HepG2 (cell line): Measurements from ENCODE around the gene ETFA. TPM values are rescaled to one million over a fixed set of nuclear protein-coding genes. Genes with fewer than 3 reads are reported as not detected.

ENCODE experiments used
- ASH2L ChIP-seq: fragments of 300-600, 200-600 bp; sonication (generic); IDR thresholded peaks from 2 replicates; pipeline ENCODE4 v1.7.0; 2017; ENCODE audit warnings: low read depth, mild to moderate bottlenecking, moderate library complexity, mixed read lengths, low read length; ENCODE audit not compliant: insufficient read length
- BCL6 ChIP-seq: IDR thresholded peaks from 2 replicates; pipeline ENCODE4 v1.6.1; 2016; ENCODE audit warnings: missing genetic modification reagents, missing compliant biosample characterization
- ERF ChIP-seq: IDR thresholded peaks from 2 replicates; pipeline ENCODE4 v1.6.1; 2018; ENCODE audit warnings: missing biosample characterization, missing genetic modification reagents
- FOXA1 ChIP-seq, 2 experiments: fragments of 450-650 bp in 1 of 2; sonication (generic) in 1 of 2; formaldehyde crosslinking in 1 of 2; IDR thresholded peaks; 2 replicates each; pipeline versions ENCODE4 v1.4.0 to v1.6.1; 2016 to 2020; ENCODE audit warnings: missing genetic modification reagents in 1 of 2
- FOXK1 ChIP-seq: sonication (generic); formaldehyde crosslinking; IDR thresholded peaks from 2 replicates; pipeline ENCODE4 v1.4.0; 2020; ENCODE audit warnings: low read depth, missing genetic modification reagents, borderline replicate concordance
- GTF2F1 ChIP-seq: fragments of 150-350 bp; IDR thresholded peaks from 2 replicates; pipeline ENCODE4 v1.6.1; 2014; ENCODE audit warnings: low read length
- HES4 ChIP-seq: sonication (generic); formaldehyde crosslinking; IDR thresholded peaks from 2 replicates; pipeline ENCODE4 v1.9.0; 2021; ENCODE audit warnings: mild to moderate bottlenecking, missing genetic modification reagents, borderline replicate concordance
- MEF2D ChIP-seq: sonication (generic); formaldehyde crosslinking; IDR thresholded peaks from 2 replicates; pipeline ENCODE4 v1.5.1; 2020; ENCODE audit warnings: mild to moderate bottlenecking, missing genetic modification reagents
- MEIS1 ChIP-seq: sonication (generic); formaldehyde crosslinking; IDR thresholded peaks from 2 replicates; pipeline ENCODE4 v1.9.0; 2021; ENCODE audit warnings: mild to moderate bottlenecking, missing genetic modification reagents, moderate library complexity, borderline replicate concordance
- NFIB ChIP-seq: sonication (generic); formaldehyde crosslinking; IDR thresholded peaks from 2 replicates; pipeline ENCODE4 v1.9.0; 2021; ENCODE audit warnings: missing genetic modification reagents, mild to moderate bottlenecking, borderline replicate concordance
- NR2F1 ChIP-seq, 2 experiments: fragments of 450-650 bp in 1 of 2; formaldehyde crosslinking in 1 of 2; IDR thresholded peaks; 2 replicates each; pipeline versions ENCODE4 v1.5.0 to v1.6.1; 2016 to 2020; ENCODE audit warnings: mild to moderate bottlenecking in 1 of 2, missing compliant biosample characterization in 1 of 2, missing genetic modification reagents in 1 of 2, moderate library complexity in 1 of 2
- RXRA ChIP-seq: sonication (generic); formaldehyde crosslinking; IDR thresholded peaks from 2 replicates; pipeline ENCODE4 v1.5.1; 2020; ENCODE audit warnings: missing genetic modification reagents
- SMAD3 ChIP-seq: sonication (generic); formaldehyde crosslinking; IDR thresholded peaks from 2 replicates; pipeline ENCODE4 v1.4.0; 2020; ENCODE audit warnings: missing genetic modification reagents
- ZFP37 ChIP-seq: sonication (generic); formaldehyde crosslinking; IDR thresholded peaks from 2 replicates; pipeline ENCODE4 v1.4.0; 2020; ENCODE audit warnings: missing genetic modification reagents, borderline replicate concordance
- ZNF3 ChIP-seq: IDR thresholded peaks from 2 replicates; pipeline ENCODE4 v1.7.0; 2017; ENCODE audit warnings: inconsistent platforms
- ZNF543 ChIP-seq: sonication (generic); formaldehyde crosslinking; IDR thresholded peaks from 2 replicates; pipeline ENCODE4 v1.4.0; 2020; ENCODE audit warnings: mild to moderate bottlenecking, missing genetic modification reagents
- ZNF883 ChIP-seq: sonication (generic); formaldehyde crosslinking; IDR thresholded peaks from 2 replicates; pipeline ENCODE4 v1.5.1; 2020; ENCODE audit warnings: mild to moderate bottlenecking, missing genetic modification reagents; ENCODE audit errors: not compliant biosample characterization
- polyA plus RNA-seq, 8 experiments: library from polyadenylated mRNA; depleted of rRNA in 3 of 8; stranded (reverse) in 7 of 8; unstranded in 1 of 8; fragments of >200 nt; fragmentation: Illumina TruSeq in 4 of 8; extraction: Trizol in 4 of 8; gene quantifications; 2 replicates each; pipeline versions ENCODE4 v1.2.1 to v1.2.3, GENCODE V29; 2011 to 2016; ENCODE audit warnings: low read depth in 4 of 8, missing spikeins in 1 of 8, mixed read lengths in 1 of 8; ENCODE audit not compliant: insufficient read depth in 1 of 8
- total RNA-seq, 5 experiments: library from RNA; depleted of rRNA; stranded (reverse); fragments of >200 nt; fragmentation: Illumina TruSeq; extraction: Trizol; gene quantifications; 2 replicates each; pipeline ENCODE4 v1.2.3, GENCODE V29; 2016; ENCODE audit warnings: low read depth in 1 of 5
- TF ChIP-seq, protein P1 (sequence below): sonication (generic); formaldehyde crosslinking; conservative IDR thresholded peaks from 2 replicates; pipeline ENCODE4 v1.4.0; 2020; ENCODE audit warnings: missing genetic modification reagents
- TF ChIP-seq, protein P2 (sequence below): sonication (generic); formaldehyde crosslinking; IDR thresholded peaks from 2 replicates; pipeline ENCODE4 v1.8.0; 2022; ENCODE audit warnings: mild to moderate bottlenecking, missing genetic modification reagents, moderate library complexity
- TF ChIP-seq, protein P3 (sequence below): sonication (generic); formaldehyde crosslinking; IDR thresholded peaks from 2 replicates; pipeline ENCODE4 v1.5.0; 2020; ENCODE audit warnings: missing genetic modification reagents
- TF ChIP-seq, protein P4 (sequence below): sonication (generic); formaldehyde crosslinking; IDR thresholded peaks from 2 replicates; pipeline ENCODE4 v1.4.0; 2020; ENCODE audit warnings: mild to moderate bottlenecking, low read depth, missing genetic modification reagents

Gene ETFA
- total and polyA plus RNA-seq, 2 of the 13 experiments (the other 11 are each of a cell fraction or from before 2014, with no cell fraction given): 291 to 396 TPM

DNA sequence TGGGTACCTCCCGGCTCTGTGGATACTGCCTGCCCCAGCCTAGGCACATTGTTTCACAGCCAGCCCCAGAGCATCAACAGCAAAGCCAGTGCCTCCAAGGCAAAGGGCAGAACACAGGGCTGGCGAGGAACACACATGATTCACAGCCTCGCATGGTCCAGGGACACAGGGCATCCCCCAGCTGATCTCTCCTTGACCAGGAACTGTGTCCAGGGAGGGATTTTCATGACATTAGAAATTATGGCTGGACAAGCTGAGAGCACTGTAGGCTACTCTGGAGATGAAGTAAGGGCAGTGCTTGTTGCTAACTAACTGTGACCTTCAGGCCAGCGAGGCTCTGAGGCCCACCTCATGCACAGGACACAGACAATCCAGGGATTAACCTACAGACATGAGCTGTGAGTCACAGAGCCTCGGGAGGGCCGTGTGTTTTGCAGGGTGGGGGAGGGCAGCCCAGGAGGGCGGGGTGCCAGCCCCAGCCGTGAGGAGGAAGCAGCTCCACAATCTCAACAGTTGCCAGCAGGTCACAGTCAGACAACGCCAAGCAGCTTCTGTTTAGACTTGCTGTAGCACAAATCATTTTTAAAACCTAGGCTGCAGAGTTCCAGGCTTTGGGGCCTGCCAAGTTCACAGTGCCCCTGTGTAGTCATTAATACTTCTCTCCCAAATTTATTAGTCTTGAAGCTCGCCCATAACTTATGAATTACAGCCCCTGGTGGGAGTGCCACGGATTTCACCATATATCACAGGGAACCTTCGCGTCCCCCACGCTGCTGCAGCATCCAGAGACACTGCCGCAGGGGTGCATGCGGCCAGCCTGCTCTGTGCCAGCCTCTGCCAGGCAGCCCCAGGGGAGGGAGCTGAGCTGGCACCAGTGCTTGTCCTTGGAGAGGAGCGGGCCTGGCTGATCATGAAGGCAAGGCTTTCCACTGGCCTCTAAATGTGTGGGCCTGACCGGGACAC, 114.7 kb downstream of the ETFA start (continued):
- TF ChIP-seq, protein P1, sequence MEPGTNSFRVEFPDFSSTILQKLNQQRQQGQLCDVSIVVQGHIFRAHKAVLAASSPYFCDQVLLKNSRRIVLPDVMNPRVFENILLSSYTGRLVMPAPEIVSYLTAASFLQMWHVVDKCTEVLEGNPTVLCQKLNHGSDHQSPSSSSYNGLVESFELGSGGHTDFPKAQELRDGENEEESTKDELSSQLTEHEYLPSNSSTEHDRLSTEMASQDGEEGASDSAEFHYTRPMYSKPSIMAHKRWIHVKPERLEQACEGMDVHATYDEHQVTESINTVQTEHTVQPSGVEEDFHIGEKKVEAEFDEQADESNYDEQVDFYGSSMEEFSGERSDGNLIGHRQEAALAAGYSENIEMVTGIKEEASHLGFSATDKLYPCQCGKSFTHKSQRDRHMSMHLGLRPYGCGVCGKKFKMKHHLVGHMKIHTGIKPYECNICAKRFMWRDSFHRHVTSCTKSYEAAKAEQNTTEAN (CRISPR knock-in tag): peak; percentile 72; the same call in 1 of the 2 replicates
- peak; percentile 69; the same call in 1 of the 2 replicates for TF ChIP-seq ZFP37 (CRISPR knock-in tag)
- peak; percentile 14 for TF ChIP-seq ZNF883 (CRISPR knock-in tag)
- peak; percentile 93 for TF ChIP-seq ZNF3 (CRISPR knock-in tag)
- TF ChIP-seq, protein P2, sequence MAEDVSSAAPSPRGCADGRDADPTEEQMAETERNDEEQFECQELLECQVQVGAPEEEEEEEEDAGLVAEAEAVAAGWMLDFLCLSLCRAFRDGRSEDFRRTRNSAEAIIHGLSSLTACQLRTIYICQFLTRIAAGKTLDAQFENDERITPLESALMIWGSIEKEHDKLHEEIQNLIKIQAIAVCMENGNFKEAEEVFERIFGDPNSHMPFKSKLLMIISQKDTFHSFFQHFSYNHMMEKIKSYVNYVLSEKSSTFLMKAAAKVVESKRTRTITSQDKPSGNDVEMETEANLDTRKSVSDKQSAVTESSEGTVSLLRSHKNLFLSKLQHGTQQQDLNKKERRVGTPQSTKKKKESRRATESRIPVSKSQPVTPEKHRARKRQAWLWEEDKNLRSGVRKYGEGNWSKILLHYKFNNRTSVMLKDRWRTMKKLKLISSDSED (CRISPR knock-in tag): no peak
- peak; percentile 32 for TF ChIP-seq ASH2L
- peak; percentile 53; the same call in 1 of the 2 replicates for TF ChIP-seq FOXK1 (CRISPR knock-in tag)
- TF ChIP-seq BCL6 (CRISPR knock-in tag): peak; percentile 49; the same call in 1 of the 2 replicates
- TF ChIP-seq RXRA (CRISPR knock-in tag): peak; percentile 39; the same call in 1 of the 2 replicates
- TF ChIP-seq FOXA1 (IDR thresholded peaks at IDR 0.05): no peak
- TF ChIP-seq FOXA1 (CRISPR knock-in tag; IDR thresholded peaks at IDR 0.05): 0 out of 2 replicates have a peak, but pooled peaks have one; percentile 1
- no peak for TF ChIP-seq NFIB (CRISPR knock-in tag)
- 0 out of 2 replicates have a peak, but pooled peaks have one; percentile 56 for TF ChIP-seq HES4 (CRISPR knock-in tag)
- TF ChIP-seq GTF2F1: no peak
- 0 out of 2 replicates have a peak, but pooled peaks have one; percentile 34 for TF ChIP-seq ZNF543 (CRISPR knock-in tag)
- TF ChIP-seq SMAD3: no peak
- TF ChIP-seq, protein P3, sequence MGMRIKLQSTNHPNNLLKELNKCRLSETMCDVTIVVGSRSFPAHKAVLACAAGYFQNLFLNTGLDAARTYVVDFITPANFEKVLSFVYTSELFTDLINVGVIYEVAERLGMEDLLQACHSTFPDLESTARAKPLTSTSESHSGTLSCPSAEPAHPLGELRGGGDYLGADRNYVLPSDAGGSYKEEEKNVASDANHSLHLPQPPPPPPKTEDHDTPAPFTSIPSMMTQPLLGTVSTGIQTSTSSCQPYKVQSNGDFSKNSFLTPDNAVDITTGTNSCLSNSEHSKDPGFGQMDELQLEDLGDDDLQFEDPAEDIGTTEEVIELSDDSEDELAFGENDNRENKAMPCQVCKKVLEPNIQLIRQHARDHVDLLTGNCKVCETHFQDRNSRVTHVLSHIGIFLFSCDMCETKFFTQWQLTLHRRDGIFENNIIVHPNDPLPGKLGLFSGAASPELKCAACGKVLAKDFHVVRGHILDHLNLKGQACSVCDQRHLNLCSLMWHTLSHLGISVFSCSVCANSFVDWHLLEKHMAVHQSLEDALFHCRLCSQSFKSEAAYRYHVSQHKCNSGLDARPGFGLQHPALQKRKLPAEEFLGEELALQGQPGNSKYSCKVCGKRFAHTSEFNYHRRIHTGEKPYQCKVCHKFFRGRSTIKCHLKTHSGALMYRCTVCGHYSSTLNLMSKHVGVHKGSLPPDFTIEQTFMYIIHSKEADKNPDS (CRISPR knock-in tag): no peak
- TF ChIP-seq, protein P4, sequence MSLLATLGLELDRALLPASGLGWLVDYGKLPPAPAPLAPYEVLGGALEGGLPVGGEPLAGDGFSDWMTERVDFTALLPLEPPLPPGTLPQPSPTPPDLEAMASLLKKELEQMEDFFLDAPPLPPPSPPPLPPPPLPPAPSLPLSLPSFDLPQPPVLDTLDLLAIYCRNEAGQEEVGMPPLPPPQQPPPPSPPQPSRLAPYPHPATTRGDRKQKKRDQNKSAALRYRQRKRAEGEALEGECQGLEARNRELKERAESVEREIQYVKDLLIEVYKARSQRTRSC (CRISPR knock-in tag): no peak
- peak; percentile 13 to 45; a peak in 1 of 4 replicates for TF ChIP-seq NR2F1 (CRISPR knock-in tag; IDR thresholded peaks at IDR 0.05)
- peak; percentile 88 for TF ChIP-seq ERF
- TF ChIP-seq MEF2D (CRISPR knock-in tag): peak; percentile 61; the same call in 1 of the 2 replicates
- TF ChIP-seq MEIS1 (CRISPR knock-in tag): no peak
